RWPE2 (cell line): ENCODE data around the gene TFR2.

Experiments
- ATAC-seq: fragments of 200-7000 bp; cut with Tn5 transposase; 3 replicates; pipeline ENCODE4 v1.9.1; 2021; ENCODE audit warnings: low read depth
- DNase-seq: peaks from one replicate; pipeline ENCODE4 v3.0.0-alpha.2; 2020; ENCODE audit warnings: low spot score
- H3K27ac ChIP-seq: fragments of 450-650 bp; 2 replicates; pipeline ENCODE4 v1.5.1; 2017; ENCODE audit warnings: mild to moderate bottlenecking; ENCODE audit not compliant: poor library complexity, severe bottlenecking
- H3K27me3 ChIP-seq: fragments of 250-450 bp; sonication (Bioruptor Pico); 2 replicates; pipeline ENCODE4 v1.5.1; 2021; ENCODE audit warnings: mild to moderate bottlenecking, moderate library complexity; ENCODE audit not compliant: insufficient read depth, poor library complexity, severe bottlenecking
- H3K36me3 ChIP-seq: fragments of 250-450 bp; sonication (Bioruptor Pico); 2 replicates; pipeline ENCODE4 v1.5.1; 2020; ENCODE audit warnings: low read depth, mild to moderate bottlenecking, moderate library complexity
- H3K4me1 ChIP-seq: fragments of 250-450 bp; sonication (Bioruptor Pico); 2 replicates; pipeline ENCODE4 v1.5.1; 2021; ENCODE audit warnings: mild to moderate bottlenecking, moderate library complexity; ENCODE audit not compliant: insufficient read depth, poor library complexity, severe bottlenecking
- H3K4me3 ChIP-seq: fragments of 250-450 bp; sonication (Bioruptor Pico); 2 replicates; pipeline ENCODE4 v1.5.1; 2021; ENCODE audit warnings: mild to moderate bottlenecking, moderate library complexity; ENCODE audit not compliant: severe bottlenecking
- H3K9me3 ChIP-seq: fragments of 250-450 bp; sonication (Bioruptor Pico); 2 replicates; pipeline ENCODE4 v1.5.1; 2021; ENCODE audit warnings: mild to moderate bottlenecking, moderate library complexity; ENCODE audit not compliant: severe bottlenecking
- CTCF ChIP-seq: fragments of 450-650 bp; IDR thresholded peaks from one replicate; pipeline ENCODE4 v1.5.1; 2017; ENCODE audit warnings: mild to moderate bottlenecking, moderate library complexity; ENCODE audit not compliant: poor library complexity, severe bottlenecking

TFR2 gene

GRCh38 chr7:100686822-100687211 is 45.5 kb upstream of the TFR2 start:
- peaks cover 81% of the 10 kb centered on the region for H3K36me3 ChIP-seq
- H3K27ac ChIP-seq: no peak overlapping the region
- no peak for TF ChIP-seq CTCF
- no peak for DNase-seq
- peaks cover under 1% of the 10 kb centered on the region for H3K4me1 ChIP-seq
- H3K9me3 ChIP-seq: no peaks in the 10 kb centered on the region
- no peak overlapping the region for H3K4me3 ChIP-seq
- ATAC-seq: no peak
- H3K27me3 ChIP-seq: no peaks in the 10 kb centered on the region

GRCh38 chr7:100686201-100686821 is 45.0 kb upstream of the TFR2 start:
- no peak for ATAC-seq
- H3K27me3 ChIP-seq: no peaks in the 10 kb centered on the region

GRCh38 chr7:100685631-100686145 is 44.3 kb upstream of the TFR2 start:
- Histone ChIP-seq H3K4me1 (no peaks in the 10 kb centered on the region), H3K36me3 (peaks cover 88% of the 10 kb centered on the region), H3K4me3 (no peak overlapping the region), H3K9me3 (no peaks in the 10 kb centered on the region), H3K27ac (no peak overlapping the region), H3K27me3 (no peaks in the 10 kb centered on the region)
- DNase-seq (no peak), ATAC-seq (no peak)
- no peak for TF ChIP-seq CTCF

More at GRCh38 chr7:100686201-100686821, 45.0 kb upstream of the TFR2 start:
- no peak overlapping the region for H3K27ac ChIP-seq
- no peaks in the 10 kb centered on the region for H3K9me3 ChIP-seq
- H3K36me3 ChIP-seq: peaks cover 85% of the 10 kb centered on the region
- no peak for DNase-seq
- no peak for TF ChIP-seq CTCF
- no peaks in the 10 kb centered on the region for H3K4me1 ChIP-seq
- H3K4me3 ChIP-seq: no peak overlapping the region

- no peak for TF ChIP-seq CTCF
- peaks cover 91% of the 10 kb centered on the region for H3K36me3 ChIP-seq
- no peak for ATAC-seq
These were observed 43.8 kb upstream of the TFR2 start for GRCh38 chr7:100685049-100685605.

GRCh38 chr7:100684534-100685042 is 43.2 kb upstream of the TFR2 start:
- no peak overlapping the region for H3K27ac ChIP-seq

More at GRCh38 chr7:100685049-100685605, 43.8 kb upstream of the TFR2 start:
- Histone ChIP-seq H3K9me3 (no peaks in the 10 kb centered on the region), H3K27ac (no peak overlapping the region), H3K4me1 (no peaks in the 10 kb centered on the region), H3K27me3 (no peaks in the 10 kb centered on the region), H3K4me3 (no peak overlapping the region)
- no peak for DNase-seq

More at GRCh38 chr7:100684534-100685042, 43.2 kb upstream of the TFR2 start:
- ATAC-seq (no peak), DNase-seq (no peak)
- Histone ChIP-seq H3K36me3 (peaks cover 88% of the 10 kb centered on the region), H3K4me3 (no peak overlapping the region), H3K4me1 (no peaks in the 10 kb centered on the region), H3K27me3 (no peaks in the 10 kb centered on the region), H3K9me3 (no peaks in the 10 kb centered on the region)
- TF ChIP-seq CTCF: no peak
